ENCODE results near the gene MINK1. TPM values are rescaled to one million over a fixed set of nuclear protein-coding genes. Genes with fewer than 3 reads are reported as not detected.
A peak's percentile ranks its signal among the peaks of the same experiment; 100 is the strongest.
"Not testable (repeated sequence)": the region's sequence is repeated elsewhere in the genome, so short reads cannot be mapped to it uniquely, and the experiment has no call there.

The MINK1 gene
- total RNA-seq, 1 experiment from 2014 or later: 105 TPM

- TF ChIP-seq GRHL2 (CRISPR knock-in tag; IDR thresholded peaks at IDR 0.05; ENCODE audit: insufficient replicate concordance, severe bottlenecking): no peak
- TF ChIP-seq ZBTB21 (CRISPR knock-in tag; IDR thresholded peaks at IDR 0.05; ENCODE audit: borderline replicate concordance): no peak
- no peak for TF ChIP-seq JUN (CRISPR knock-in tag; IDR thresholded peaks at IDR 0.05)
- no peak for TF ChIP-seq SMAD4 (CRISPR knock-in tag; IDR thresholded peaks at IDR 0.05)
- TF ChIP-seq SMAD3 (CRISPR knock-in tag; IDR thresholded peaks at IDR 0.05; ENCODE audit: borderline replicate concordance): no peak
- TF ChIP-seq NFYB (CRISPR knock-in tag; conservative IDR thresholded peaks at IDR 0.05; ENCODE audit: low read depth): no peak
- Mint-ChIP-seq H3K4me3 (no peak overlapping the region), H3K36me3 (no peaks in the 10 kb centered on the region), H3K9me3 (no peaks in the 10 kb centered on the region), H3K27me3 (ENCODE audit: low read depth) (no peaks in the 10 kb centered on the region), H3K27ac (peak overlapping the region; percentile 71; the same call in 1 of the 2 replicates), H3K4me1 (peaks cover 72% of the 10 kb centered on the region)
- POLR2A ChIA-PET: no interaction called here
- ATAC-seq: no peak
- DNase-seq (ENCODE audit: low spot score): no peak
- CTCF ChIA-PET: interaction anchor here (0.6 to 1.6 kb wide), 3 partner anchors 9 to 26 kb away, joined by 3 to 11 read pairs (median 4); no protein-coding TSS in a partner anchor
Observed at GRCh38 chr17:4856937-4857314, 23.8 kb downstream of the MINK1 start.

- ATAC-seq; H3K36me3 Mint-ChIP-seq; H3K9me3 Mint-ChIP-seq; H3K27me3 Mint-ChIP-seq (ENCODE audit: low read depth); H3K4me3 Mint-ChIP-seq; DNase-seq (ENCODE audit: low spot score): not testable (repeated sequence)
- Mint-ChIP-seq H3K4me1 (peaks cover 69% of the 10 kb centered on the region), H3K27ac (peak overlapping the region; percentile 71)
- ChIA-PET POLR2A (interaction anchor here (0.5 to 1.5 kb wide), 4 partner anchors 11 to 23 kb away, joined by 3 to 5 read pairs (median 4); no protein-coding TSS in a partner anchor), CTCF (interaction anchor here (0.6 to 2.0 kb wide), 7 partner anchors 9 to 147 kb away, joined by 3 to 11 read pairs (median 4); partner anchors contain the start of gene ARRB2)
Observed at GRCh38 chr17:4857347-4857746, 24.2 kb downstream of the MINK1 start.

GRCh38 chr17:4858068-4858881, 25.1 kb downstream of the MINK1 start:
- CTCF ChIA-PET: interaction anchor here (0.6 to 2.0 kb wide), 12 partner anchors 8 to 148 kb away, joined by 3 to 11 read pairs (median 4); partner anchors contain the start of gene ARRB2
- H3K9me3 Mint-ChIP-seq: no peaks in the 10 kb centered on the region
- ATAC-seq (peak; percentile 61), DNase-seq (ENCODE audit: low spot score) (no peak)
- no peaks in the 10 kb centered on the region for H3K36me3 Mint-ChIP-seq
- no peaks in the 10 kb centered on the region for H3K27me3 Mint-ChIP-seq (ENCODE audit: low read depth)
- POLR2A ChIA-PET: interaction anchor here (0.5 to 1.5 kb wide), 9 partner anchors 10 to 1330 kb away, joined by 3 to 5 read pairs (median 3); no protein-coding TSS in a partner anchor
- peak overlapping the region; percentile 88 for H3K27ac Mint-ChIP-seq
- peak overlapping the region; percentile 42 for H3K4me3 Mint-ChIP-seq
- peaks cover 71% of the 10 kb centered on the region for H3K4me1 Mint-ChIP-seq
- TF ChIP-seq ZNF121 (CRISPR knock-in tag; IDR thresholded peaks at IDR 0.05): peak; percentile 90
- TF ChIP-seq ZNF671 (CRISPR knock-in tag; IDR thresholded peaks at IDR 0.05): no peak
- TF ChIP-seq FOXP1 (CRISPR knock-in tag; IDR thresholded peaks at IDR 0.05; ENCODE audit: borderline replicate concordance): no peak
- TF ChIP-seq HMGXB4 (CRISPR knock-in tag; IDR thresholded peaks at IDR 0.05): no peak
- peak; percentile 90; the same call in 1 of the 2 replicates for TF ChIP-seq ZNF281 (CRISPR knock-in tag; IDR thresholded peaks at IDR 0.05)

GRCh38 chr17:4858882-4859260, 25.7 kb downstream of the MINK1 start:
- H3K27ac Mint-ChIP-seq: peak overlapping the region; percentile 88
- ATAC-seq: peak; percentile 31
- no peaks in the 10 kb centered on the region for H3K27me3 Mint-ChIP-seq (ENCODE audit: low read depth)
- peak overlapping the region; percentile 42 for H3K4me3 Mint-ChIP-seq
- H3K36me3 Mint-ChIP-seq: no peaks in the 10 kb centered on the region
- ChIA-PET CTCF (interaction anchor here (0.9 to 2.0 kb wide), 4 partner anchors 23 to 69 kb away, joined by 4 to 9 read pairs (median 4); no protein-coding TSS in a partner anchor), POLR2A (interaction anchor here (1.1 to 1.5 kb wide), 3 partner anchors 9 to 69 kb away, joined by 3 to 4 read pairs (median 3); no protein-coding TSS in a partner anchor)
- peaks cover 68% of the 10 kb centered on the region for H3K4me1 Mint-ChIP-seq
- peak; percentile 38 for DNase-seq (ENCODE audit: low spot score)
- H3K9me3 Mint-ChIP-seq: no peaks in the 10 kb centered on the region
- no peak for TF ChIP-seq ELF4 (CRISPR knock-in tag; IDR thresholded peaks at IDR 0.05; ENCODE audit: low read depth)
- no peak for TF ChIP-seq PRDM15 (CRISPR knock-in tag; IDR thresholded peaks at IDR 0.05)
- no peak for TF ChIP-seq FOXP1 (CRISPR knock-in tag; IDR thresholded peaks at IDR 0.05; ENCODE audit: borderline replicate concordance)
- no peak for TF ChIP-seq CREB1 (CRISPR knock-in tag; IDR thresholded peaks at IDR 0.05)
- no peak for TF ChIP-seq ZMAT4 (CRISPR knock-in tag; IDR thresholded peaks at IDR 0.05)
- TF ChIP-seq ATF6 (CRISPR knock-in tag; IDR thresholded peaks at IDR 0.05): no peak

All from WTC11 (cell line).